Left colon (tissue), 2 donors: ENCODE results near the gene KRTAP4-1. TPM values are rescaled to one million over a fixed set of nuclear protein-coding genes. Genes with fewer than 3 reads are reported as not detected.
"Not testable (repeated sequence)": the region's sequence is repeated elsewhere in the genome, so short reads cannot be mapped to it uniquely, and the experiment has no call there.

Experiments used
- ATAC-seq: fragments of 200-7000 bp; cut with Tn5 transposase; one replicate; pipeline ENCODE4 v1.9.1; 2020; ENCODE audit warnings: mild to moderate bottlenecking, moderate library complexity
- DNase-seq, 2 donors: peaks; one replicate each; pipeline ENCODE4 v3.0.0-alpha.2; 2020
- intact Hi-C, 2 donors: fragments of 100-400 bp; cut with DNase I in 1 of 2; cut with micrococcal nuclease in 1 of 2; formaldehyde crosslinking; loops; one replicate each; pipeline versions ENCODE4 v1.11.2 to v1.14.0; 2022; cut with DNase I, micrococcal nuclease
- total RNA-seq, 2 donors: library from RNA; stranded (reverse); fragmentation: NEBNext Ultra II Directional; extraction: Animal tissue kit (Norgen Biotek cat#: 25700); gene quantifications; one replicate each; pipeline ENCODE4 v1.2.1, GENCODE V29; 2021
- donor health status: DM: no; HTN: no; CAD: no.
- donor health status: DM: yes; HTN: yes; CAD: no.

KRTAP4-1 gene
- total RNA-seq, 2 donors from 2014 or later = 0.34 TPM; not detected in 1

- ATAC-seq, intact Hi-C loops, DNase-seq: not testable (repeated sequence)
Measured at GRCh38 chr17:41139865-41140264, 44.8 kb downstream of the KRTAP4-1 start.

Other genes with a start within 250 kb of the KRTAP4-1 start
- gene KRT23, start 247.3 kb downstream of the KRTAP4-1 start, total RNA-seq = under 1 TPM in 1 of 2 donors, not detected in 1; 0.28 TPM
- gene KRT39, start 218.0 kb downstream of the KRTAP4-1 start, total RNA-seq = not detected
- under 1 TPM; 0.21 to 0.39 TPM for gene KRT40, start 200.6 kb downstream of the KRTAP4-1 start, total RNA-seq
- not detected for gene KRTAP3-3, start 190.7 kb downstream of the KRTAP4-1 start, total RNA-seq
- gene KRTAP3-2, start 185.0 kb downstream of the KRTAP4-1 start, total RNA-seq = not detected
- not detected for gene KRTAP3-1, start 175.8 kb downstream of the KRTAP4-1 start, total RNA-seq
- gene KRTAP1-5, start 157.7 kb downstream of the KRTAP4-1 start, total RNA-seq = not detected
- not detected for gene KRTAP1-4, start 154.7 kb downstream of the KRTAP4-1 start, total RNA-seq
- gene KRTAP1-3, start 150.0 kb downstream of the KRTAP4-1 start, total RNA-seq = not detected
- not detected for gene KRTAP1-1, start 143.5 kb downstream of the KRTAP4-1 start, total RNA-seq
- gene KRTAP2-1, start 137.6 kb downstream of the KRTAP4-1 start, total RNA-seq = not detected
- not detected for gene KRTAP2-2, start 129.7 kb downstream of the KRTAP4-1 start, total RNA-seq
- not detected for gene KRTAP2-3, start 124.8 kb downstream of the KRTAP4-1 start, total RNA-seq
- not detected for gene KRTAP2-4, start 119.0 kb downstream of the KRTAP4-1 start, total RNA-seq
- gene KRTAP4-7, start 100.8 kb downstream of the KRTAP4-1 start, total RNA-seq = not detected
- not detected for gene KRTAP4-8, start 86.8 kb downstream of the KRTAP4-1 start, total RNA-seq
- gene KRTAP4-16, start 82.7 kb downstream of the KRTAP4-1 start, total RNA-seq = not detected
- not detected for gene KRTAP4-9, start 79.5 kb downstream of the KRTAP4-1 start, total RNA-seq
- not detected for gene KRTAP4-11, start 66.5 kb downstream of the KRTAP4-1 start, total RNA-seq
- not detected for gene KRTAP4-12, start 60.7 kb downstream of the KRTAP4-1 start, total RNA-seq
- gene KRTAP4-6, start 44.4 kb downstream of the KRTAP4-1 start, total RNA-seq = not detected
- gene KRTAP4-5, start 35.1 kb downstream of the KRTAP4-1 start, total RNA-seq = not detected
- gene KRTAP4-4, start 24.2 kb downstream of the KRTAP4-1 start, total RNA-seq = not detected
- not detected for gene KRTAP4-3, start 16.7 kb downstream of the KRTAP4-1 start, total RNA-seq
- gene KRTAP4-2, start 6.7 kb downstream of the KRTAP4-1 start, total RNA-seq = not detected
- gene KRTAP9-1, start 5.0 kb upstream of the KRTAP4-1 start, total RNA-seq = not detected
- not detected for gene KRTAP9-2, start 41.7 kb upstream of the KRTAP4-1 start, total RNA-seq
- not detected for gene KRTAP9-3, start 47.5 kb upstream of the KRTAP4-1 start, total RNA-seq
- not detected for gene KRTAP9-8, start 53.1 kb upstream of the KRTAP4-1 start, total RNA-seq
- not detected for gene KRTAP9-4, start 64.8 kb upstream of the KRTAP4-1 start, total RNA-seq
- not detected for gene KRTAP9-9, start 70.5 kb upstream of the KRTAP4-1 start, total RNA-seq
- gene KRTAP9-6, start 80.5 kb upstream of the KRTAP4-1 start, total RNA-seq = not detected
- gene KRTAP9-7, start 90.8 kb upstream of the KRTAP4-1 start, total RNA-seq = not detected
- not detected for gene KRTAP29-1, start 117.9 kb upstream of the KRTAP4-1 start, total RNA-seq
- gene KRTAP16-1, start 124.4 kb upstream of the KRTAP4-1 start, total RNA-seq = not detected
- gene KRTAP17-1, start 130.8 kb upstream of the KRTAP4-1 start, total RNA-seq = not detected
- not detected for gene KRT33A, start 165.9 kb upstream of the KRTAP4-1 start, total RNA-seq
- gene KRT33B, start 184.9 kb upstream of the KRTAP4-1 start, total RNA-seq = not detected
- under 1 TPM in 1 of 2 donors, not detected in 1; 0.20 TPM for gene KRT34, start 197.4 kb upstream of the KRTAP4-1 start, total RNA-seq
- gene KRT31, start 212.7 kb upstream of the KRTAP4-1 start, total RNA-seq = not detected
- not detected for gene KRT37, start 239.7 kb upstream of the KRTAP4-1 start, total RNA-seq